ENCODE measurements around the gene GNAT1.

DNA sequence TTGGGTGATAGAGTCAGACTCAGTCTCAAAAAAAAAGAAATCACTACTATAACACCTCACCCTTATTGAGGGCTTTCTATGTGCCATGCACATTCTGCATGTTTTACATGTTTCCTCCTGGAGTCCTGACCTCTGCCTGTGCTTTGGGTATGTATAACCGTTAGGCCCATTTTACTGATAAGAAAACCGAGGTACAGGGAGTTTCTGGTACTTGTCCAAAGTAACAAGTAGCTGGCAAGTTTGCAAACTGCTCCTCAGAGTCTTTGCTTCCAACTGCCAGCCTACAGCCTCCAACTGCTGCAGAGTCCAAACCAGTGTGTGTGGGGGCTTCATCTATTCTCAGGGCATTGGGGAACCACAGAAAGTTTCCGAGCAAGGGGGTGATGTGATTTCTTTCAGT, 40.9 kb downstream of the GNAT1 start:
- no peak for TF ChIP-seq BACH2 (CRISPR knock-in tag; IDR thresholded peaks at IDR 0.05; ENCODE audit: borderline replicate concordance)
- TF ChIP-seq, protein P1, sequence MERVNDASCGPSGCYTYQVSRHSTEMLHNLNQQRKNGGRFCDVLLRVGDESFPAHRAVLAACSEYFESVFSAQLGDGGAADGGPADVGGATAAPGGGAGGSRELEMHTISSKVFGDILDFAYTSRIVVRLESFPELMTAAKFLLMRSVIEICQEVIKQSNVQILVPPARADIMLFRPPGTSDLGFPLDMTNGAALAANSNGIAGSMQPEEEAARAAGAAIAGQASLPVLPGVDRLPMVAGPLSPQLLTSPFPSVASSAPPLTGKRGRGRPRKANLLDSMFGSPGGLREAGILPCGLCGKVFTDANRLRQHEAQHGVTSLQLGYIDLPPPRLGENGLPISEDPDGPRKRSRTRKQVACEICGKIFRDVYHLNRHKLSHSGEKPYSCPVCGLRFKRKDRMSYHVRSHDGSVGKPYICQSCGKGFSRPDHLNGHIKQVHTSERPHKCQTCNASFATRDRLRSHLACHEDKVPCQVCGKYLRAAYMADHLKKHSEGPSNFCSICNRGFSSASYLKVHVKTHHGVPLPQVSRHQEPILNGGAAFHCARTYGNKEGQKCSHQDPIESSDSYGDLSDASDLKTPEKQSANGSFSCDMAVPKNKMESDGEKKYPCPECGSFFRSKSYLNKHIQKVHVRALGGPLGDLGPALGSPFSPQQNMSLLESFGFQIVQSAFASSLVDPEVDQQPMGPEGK (CRISPR knock-in tag; IDR thresholded peaks at IDR 0.05; ENCODE audit: borderline replicate concordance), result no peak
- TF ChIP-seq ZFP3 (CRISPR knock-in tag; IDR thresholded peaks at IDR 0.05), result no peak
- no peak for TF ChIP-seq OSR1 (CRISPR knock-in tag; IDR thresholded peaks at IDR 0.05)
- no peak for TF ChIP-seq ZC3H10 (CRISPR knock-in tag; IDR thresholded peaks at IDR 0.05)
- no peak for TF ChIP-seq ZFP30 (CRISPR knock-in tag; IDR thresholded peaks at IDR 0.05)
- TF ChIP-seq, protein P2, sequence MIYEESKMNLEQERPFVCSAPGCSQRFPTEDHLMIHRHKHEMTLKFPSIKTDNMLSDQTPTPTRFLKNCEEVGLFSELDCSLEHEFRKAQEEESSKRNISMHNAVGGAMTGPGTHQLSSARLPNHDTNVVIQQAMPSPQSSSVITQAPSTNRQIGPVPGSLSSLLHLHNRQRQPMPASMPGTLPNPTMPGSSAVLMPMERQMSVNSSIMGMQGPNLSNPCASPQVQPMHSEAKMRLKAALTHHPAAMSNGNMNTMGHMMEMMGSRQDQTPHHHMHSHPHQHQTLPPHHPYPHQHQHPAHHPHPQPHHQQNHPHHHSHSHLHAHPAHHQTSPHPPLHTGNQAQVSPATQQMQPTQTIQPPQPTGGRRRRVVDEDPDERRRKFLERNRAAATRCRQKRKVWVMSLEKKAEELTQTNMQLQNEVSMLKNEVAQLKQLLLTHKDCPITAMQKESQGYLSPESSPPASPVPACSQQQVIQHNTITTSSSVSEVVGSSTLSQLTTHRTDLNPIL (CRISPR knock-in tag; IDR thresholded peaks at IDR 0.05; ENCODE audit: low read depth), result no peak
- TF ChIP-seq ZNF8 (CRISPR knock-in tag; IDR thresholded peaks at IDR 0.05), result no peak
- no peak for TF ChIP-seq SNAI2 (CRISPR knock-in tag; IDR thresholded peaks at IDR 0.05)
- no peak for TF ChIP-seq GLIS3 (CRISPR knock-in tag; IDR thresholded peaks at IDR 0.05)

Data from SK-N-SH treated with all-trans-retinoic acid at 6 μM for 48 hours (cell line).